GM12891 (cell line): Measurements from ENCODE around the gene RIPOR3.

Experiments
- POLR2A ChIP-seq: IDR thresholded peaks from 2 replicates; pipeline ENCODE4 v1.6.1; 2011; ENCODE audit warnings: low read depth, low read length, control low read depth
- POLR2AphosphoS5 ChIP-seq: IDR thresholded peaks from 2 replicates; pipeline ENCODE4 v1.6.1; 2011; ENCODE audit warnings: low read depth, low read length, control low read depth
- TAF1 ChIP-seq: IDR thresholded peaks from 2 replicates; pipeline ENCODE4 v1.6.1; 2011; ENCODE audit warnings: low read depth, low read length, control low read depth

DNA sequence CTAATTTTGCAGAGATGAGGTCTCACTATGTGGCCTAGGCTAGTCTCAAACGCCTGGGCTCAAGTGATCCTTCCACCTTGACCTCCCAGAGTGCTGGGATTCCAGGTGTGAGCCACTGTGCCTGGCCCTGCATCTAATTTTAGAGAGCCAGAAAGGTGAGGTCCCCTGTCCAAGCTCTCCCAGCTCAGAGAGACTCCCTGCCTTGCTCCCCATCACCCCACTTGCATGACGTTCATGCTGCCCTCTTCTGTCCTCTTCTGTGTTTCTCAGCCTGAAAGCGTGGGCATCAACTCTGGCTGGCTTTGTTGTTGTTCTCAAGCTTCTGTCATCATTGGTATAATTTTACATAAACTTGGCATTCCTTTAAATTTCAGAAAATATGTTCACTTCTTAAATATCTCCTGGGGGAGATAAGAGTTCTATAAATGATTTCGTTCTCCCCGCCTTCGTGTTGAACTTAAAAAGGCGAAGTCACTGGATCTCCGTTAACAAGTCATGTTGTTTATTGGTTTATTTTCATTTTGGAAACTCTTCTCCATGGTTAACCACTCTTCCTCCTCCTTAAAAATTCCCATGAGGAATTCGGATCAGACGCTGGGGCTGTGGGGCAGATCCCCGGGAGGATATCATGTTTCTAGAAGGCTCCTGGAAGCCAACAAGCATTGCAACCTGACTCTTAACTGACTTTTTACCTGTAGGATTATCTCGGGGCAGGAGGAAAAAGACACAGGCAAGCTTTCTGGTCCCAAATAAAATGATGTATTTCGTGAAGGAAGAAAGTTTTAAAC is 26.8 kb upstream of the RIPOR3 start:
- TF ChIP-seq POLR2A, result no peak
- no peak for TF ChIP-seq TAF1
- TF ChIP-seq POLR2AphosphoS5, result no peak
